Skeletal muscle satellite cell (primary cell): ENCODE data around the gene PACRG.
A peak's percentile ranks its signal among the peaks of the same experiment; 100 is the strongest.

Source experiments
- H3K27me3 ChIP-seq: 2 replicates; pipeline ENCODE4 v1.7.0; 2013; ENCODE audit warnings: low read length; ENCODE audit not compliant: control insufficient read depth, insufficient read depth
- H3K36me3 ChIP-seq: 2 replicates; pipeline ENCODE4 v1.7.0; 2013; ENCODE audit warnings: mild to moderate bottlenecking, control low read depth, low read length; ENCODE audit not compliant: insufficient read depth
- H3K4me1 ChIP-seq: 2 replicates; pipeline ENCODE4 v1.7.0; 2013; ENCODE audit warnings: low read length; ENCODE audit not compliant: control insufficient read depth, insufficient read depth
- H3K4me2 ChIP-seq: 2 replicates; pipeline ENCODE4 v1.7.0; 2013; ENCODE audit warnings: mild to moderate bottlenecking, low read length
- H3K4me3 ChIP-seq: 2 replicates; pipeline ENCODE4 v1.7.0; 2013; ENCODE audit warnings: low read length
- H3K9ac ChIP-seq: 2 replicates; pipeline ENCODE4 v1.7.0; 2013; ENCODE audit warnings: mild to moderate bottlenecking, low read depth, low read length, moderate library complexity
- H3K9me3 ChIP-seq: replicated peaks from 2 replicates; pipeline ENCODE4 v1.7.0; 2013; ENCODE audit warnings: mild to moderate bottlenecking, control low read depth, low read length

PACRG gene

GRCh38 chr6:163346497-163346961 is 618.8 kb downstream of the PACRG start:
- peak overlapping the region; percentile 9 for H3K4me3 ChIP-seq
- H3K9ac ChIP-seq: peak overlapping the region; percentile 49

GRCh38 chr6:163347021-163347446 is 619.3 kb downstream of the PACRG start:
- no peaks in the 10 kb centered on the region for H3K27me3 ChIP-seq
- H3K9ac ChIP-seq: peak overlapping the region; percentile 49
- peaks cover 29% of the 10 kb centered on the region for H3K4me1 ChIP-seq
- peak overlapping the region; percentile 9 for H3K4me3 ChIP-seq
- no peaks in the 10 kb centered on the region for H3K36me3 ChIP-seq
- H3K4me2 ChIP-seq: peak overlapping the region; percentile 52
- H3K9me3 ChIP-seq: no peaks in the 10 kb centered on the region

More at GRCh38 chr6:163346497-163346961, 618.8 kb downstream of the PACRG start:
- Histone ChIP-seq H3K4me2 (peak overlapping the region; percentile 52), H3K4me1 (peaks cover 34% of the 10 kb centered on the region), H3K27me3 (no peaks in the 10 kb centered on the region), H3K9me3 (no peaks in the 10 kb centered on the region), H3K36me3 (no peaks in the 10 kb centered on the region)

- no peaks in the 10 kb centered on the region for H3K9me3 ChIP-seq
- H3K36me3 ChIP-seq: no peaks in the 10 kb centered on the region
- H3K27me3 ChIP-seq: no peaks in the 10 kb centered on the region
- no peak overlapping the region for H3K4me3 ChIP-seq
- H3K9ac ChIP-seq: no peak overlapping the region
- H3K4me2 ChIP-seq: no peak overlapping the region
- H3K4me1 ChIP-seq: peaks cover 25% of the 10 kb centered on the region
Observed at GRCh38 chr6:163348789-163349680, 621.3 kb downstream of the PACRG start.

- H3K27me3 ChIP-seq: no peaks in the 10 kb centered on the region
- H3K4me1 ChIP-seq: peaks cover 32% of the 10 kb centered on the region
- no peak overlapping the region for H3K4me3 ChIP-seq
- H3K9ac ChIP-seq: no peak overlapping the region
- H3K36me3 ChIP-seq: no peaks in the 10 kb centered on the region
- no peaks in the 10 kb centered on the region for H3K9me3 ChIP-seq
- H3K4me2 ChIP-seq: no peak overlapping the region
Observed at GRCh38 chr6:163349696-163350095, 621.9 kb downstream of the PACRG start.

- H3K36me3 ChIP-seq: no peaks in the 10 kb centered on the region
- H3K4me2 ChIP-seq: no peak overlapping the region
- H3K9me3 ChIP-seq: no peaks in the 10 kb centered on the region
- no peak overlapping the region for H3K9ac ChIP-seq
- H3K4me3 ChIP-seq: no peak overlapping the region
- no peaks in the 10 kb centered on the region for H3K27me3 ChIP-seq
- H3K4me1 ChIP-seq: peaks cover 44% of the 10 kb centered on the region
Observed at GRCh38 chr6:163351013-163351412, 623.2 kb downstream of the PACRG start.

- Histone ChIP-seq H3K36me3 (no peaks in the 10 kb centered on the region), H3K4me1 (peaks cover 37% of the 10 kb centered on the region), H3K4me2 (no peak overlapping the region), H3K4me3 (no peak overlapping the region), H3K27me3 (no peaks in the 10 kb centered on the region), H3K9ac (no peak overlapping the region), H3K9me3 (no peaks in the 10 kb centered on the region)
Observed at GRCh38 chr6:163352011-163352685, 624.4 kb downstream of the PACRG start.

GRCh38 chr6:163352966-163353365 is 625.2 kb downstream of the PACRG start:
- H3K9me3 ChIP-seq: no peaks in the 10 kb centered on the region
- no peak overlapping the region for H3K9ac ChIP-seq
- peaks cover 31% of the 10 kb centered on the region for H3K4me1 ChIP-seq
- H3K27me3 ChIP-seq: no peaks in the 10 kb centered on the region
- H3K4me3 ChIP-seq: no peak overlapping the region
- no peak overlapping the region for H3K4me2 ChIP-seq
- no peaks in the 10 kb centered on the region for H3K36me3 ChIP-seq

GRCh38 chr6:163354085-163354484 is 626.3 kb downstream of the PACRG start:
- H3K36me3 ChIP-seq: no peaks in the 10 kb centered on the region
- no peaks in the 10 kb centered on the region for H3K9me3 ChIP-seq
- no peak overlapping the region for H3K4me3 ChIP-seq
- H3K4me2 ChIP-seq: no peak overlapping the region
- no peak overlapping the region for H3K9ac ChIP-seq
- H3K27me3 ChIP-seq: no peaks in the 10 kb centered on the region
- peaks cover 28% of the 10 kb centered on the region for H3K4me1 ChIP-seq

GRCh38 chr6:163354761-163355425 is 627.1 kb downstream of the PACRG start:
- Histone ChIP-seq H3K9me3 (no peaks in the 10 kb centered on the region), H3K4me3 (peak overlapping the region; percentile 64), H3K36me3 (no peaks in the 10 kb centered on the region), H3K4me2 (peak overlapping the region; percentile 82), H3K27me3 (no peaks in the 10 kb centered on the region), H3K4me1 (peaks cover 24% of the 10 kb centered on the region), H3K9ac (peak overlapping the region; percentile 12)

- Histone ChIP-seq H3K4me2 (peak overlapping the region; percentile 82), H3K9me3 (no peaks in the 10 kb centered on the region), H3K36me3 (no peaks in the 10 kb centered on the region), H3K4me3 (peak overlapping the region; percentile 64), H3K27me3 (no peaks in the 10 kb centered on the region), H3K4me1 (peaks cover 24% of the 10 kb centered on the region), H3K9ac (peak overlapping the region; percentile 58)
Observed at GRCh38 chr6:163355426-163355991, 627.7 kb downstream of the PACRG start.

GRCh38 chr6:163356324-163356723 is 628.5 kb downstream of the PACRG start:
- H3K4me2 ChIP-seq: peak overlapping the region; percentile 82
- H3K9ac ChIP-seq: no peak overlapping the region
- H3K4me1 ChIP-seq: peaks cover 24% of the 10 kb centered on the region
- no peaks in the 10 kb centered on the region for H3K36me3 ChIP-seq
- no peaks in the 10 kb centered on the region for H3K27me3 ChIP-seq
- H3K9me3 ChIP-seq: no peaks in the 10 kb centered on the region
- peak overlapping the region; percentile 64 for H3K4me3 ChIP-seq
